Motor neuron (in vitro differentiated cells): ENCODE results near the gene PRKAA2. TPM values are rescaled to one million over a fixed set of nuclear protein-coding genes. Genes with fewer than 3 reads are reported as not detected.

Experiments
- ATAC-seq, 8 experiments: fragments of 200-7000 bp; cut with Tn5 transposase; replicated peaks in 6 of 8; 2 replicates each; pipeline ENCODE4 v1.8.0; 2021; ENCODE audit warnings: mild to moderate bottlenecking in 8 of 8, moderate library complexity in 8 of 8
- H3K27ac ChIP-seq, 2 donors: fragments of 250-450 bp; sonication (Bioruptor Pico); 2 replicates each; pipeline ENCODE4 v1.9.0; 2021; ENCODE audit warnings: antibody characterized with exemption in 2 of 2, mild to moderate bottlenecking in 2 of 2, moderate library complexity in 1 of 2
- H3K4me1 ChIP-seq, 2 donors: fragments of 250-450 bp; sonication (Bioruptor Pico); replicated peaks in 1 of 2; 2 replicates each; pipeline ENCODE4 v1.6.1; 2021; ENCODE audit warnings: antibody characterized with exemption in 2 of 2, mild to moderate bottlenecking in 2 of 2, moderate library complexity in 1 of 2
- H3K4me3 ChIP-seq, 5 donors: fragments of 250-450 bp; sonication (Bioruptor Pico); 2 replicates each; pipeline ENCODE4 v1.9.0; 2021; ENCODE audit warnings: antibody characterized with exemption in 5 of 5, mild to moderate bottlenecking in 5 of 5, moderate library complexity in 4 of 5
- WGBS, 10 experiments: fragments of 450-650 bp; shearing (Covaris generic); methylation state at CpG; one replicate each; pipeline ENCODE4 v1.0.0; 2022; 5-methylcytosine and 5-hydroxymethylcytosine counted together
- in situ Hi-C, 9 experiments: fragments of 400-800 bp; cut with MboI; loops; one replicate each; pipeline ENCODE4 v1.15.0; 2021; ENCODE audit warnings: low sequenced_read_pairs in 9 of 9, low pct_unique_long_range_greater_than_20kb in 2 of 9; ENCODE audit not compliant: unreplicated experiment in 9 of 9
- total RNA-seq, 8 experiments: library from RNA; unstranded; fragments of 300-600 nt; gene quantifications; 2 replicates each; pipeline versions ENCODE4 v1.2.3 to v1.2.4, GENCODE V29; 2022

PRKAA2 gene
- total RNA-seq, 8 experiments from 2014 or later, result 3.5 to 14.3 (median 9.9) TPM

- ATAC-seq, result no peak
- 0 to 88% (median 50%) methylated on average over 1 of the region's 1 CpG; no CpG with 5 or more reads in 3 of the 10 experiments for WGBS, 10 experiments
- H3K27ac ChIP-seq, result no peak overlapping the region
- no peak overlapping the region for H3K4me3 ChIP-seq
- in situ Hi-C loops, result no loop called here
- H3K4me1 ChIP-seq, result no peaks in the 10 kb centered on the region
These were observed 6.9 kb upstream of the PRKAA2 start for GRCh38 chr1:56638248-56638647.

- H3K4me3 ChIP-seq, result no peak overlapping the region
- H3K27ac ChIP-seq, result no peak overlapping the region
- H3K4me1 ChIP-seq, result peaks cover 2% of the 10 kb centered on the region in 2 donors
- peak in 1 of 8 experiments; percentile 48 for ATAC-seq
- in situ Hi-C loops, result no loop called here
- 0 to 63% (median 18%) methylated on average over 1 to 2 of the region's 2 CpGs; no CpG with 5 or more reads in 1 of the 10 experiments for WGBS, 10 experiments
These were observed 5.9 kb upstream of the PRKAA2 start for GRCh38 chr1:56639211-56639610.

DNA sequence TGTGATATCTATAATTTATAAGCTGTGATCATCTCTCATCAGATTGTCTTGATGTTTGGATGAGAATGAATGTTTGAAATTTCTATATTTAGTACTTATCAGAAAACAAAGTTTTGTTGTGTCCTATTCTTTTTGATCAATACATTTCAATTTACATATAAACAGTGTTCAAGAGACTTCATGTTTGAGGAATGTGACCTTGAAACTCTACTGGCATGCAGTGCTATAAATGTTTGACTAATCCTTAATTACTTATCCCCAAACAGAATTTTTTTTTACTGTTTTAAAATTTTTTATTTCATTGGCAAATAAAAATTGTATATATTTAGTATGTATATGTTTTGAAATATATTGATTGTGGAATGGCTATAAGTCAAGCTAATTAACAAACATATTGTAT, 1.5 kb upstream of the PRKAA2 start:
- no peak overlapping the region for H3K4me3 ChIP-seq
- peaks cover 11 to 12% of the 10 kb centered on the region in 2 donors for H3K4me1 ChIP-seq
- no peak overlapping the region for H3K27ac ChIP-seq
- in situ Hi-C loops, result no loop called here
- ATAC-seq, result no peak

DNA sequence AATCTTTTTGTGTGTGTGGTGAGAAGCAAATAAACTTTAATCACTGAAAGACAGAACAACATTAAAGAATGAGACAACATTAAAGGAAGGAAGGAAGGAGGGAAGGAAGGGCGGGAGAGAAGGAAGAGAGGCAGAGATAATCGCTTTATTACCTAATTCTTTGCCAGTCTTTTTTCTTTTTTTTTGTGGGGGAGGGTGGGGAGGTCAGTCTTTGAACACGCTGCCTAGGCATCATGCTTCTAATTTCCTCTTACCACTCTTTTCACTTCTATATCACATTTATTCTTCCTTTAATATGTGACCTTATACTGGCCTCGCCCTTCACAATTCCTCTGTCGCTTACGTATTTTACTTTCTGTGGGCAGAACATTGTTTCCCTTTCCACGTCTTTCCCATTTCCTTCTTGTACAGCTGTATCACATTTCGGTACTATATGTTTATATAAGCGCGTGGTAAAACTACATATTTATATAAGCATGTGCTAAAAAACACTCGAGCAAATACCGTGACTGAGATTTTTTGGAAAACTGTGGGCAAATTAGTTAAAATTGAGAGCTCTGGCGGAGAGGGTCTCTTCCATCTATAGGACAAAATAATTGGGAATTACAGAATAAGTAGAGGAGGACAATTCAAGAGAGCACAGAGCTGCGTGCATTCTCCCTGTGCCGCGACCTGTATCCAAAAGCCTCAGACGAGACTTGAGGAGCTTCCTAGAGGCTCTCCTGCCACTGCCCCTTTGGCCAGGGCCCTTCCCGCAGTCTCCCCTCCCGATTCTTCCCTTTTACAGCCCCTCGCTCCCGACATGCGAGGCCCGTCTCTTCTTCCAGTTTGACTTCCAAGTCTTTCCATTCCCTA, 823 bp upstream of the PRKAA2 start:
- peak overlapping the region; percentile 58 to 97 (median 66) for H3K4me3 ChIP-seq
- WGBS, 10 experiments, result 23 to 45% (median 34%) methylated on average over 8 to 20 of the region's 23 CpGs
- in situ Hi-C loops, result no loop called here
- H3K27ac ChIP-seq, result peak overlapping the region in 1 of 2 donors; percentile 69
- peaks cover 11 to 12% of the 10 kb centered on the region in 2 donors for H3K4me1 ChIP-seq
- peak; percentile 6 to 36 (median 28) for ATAC-seq

DNA sequence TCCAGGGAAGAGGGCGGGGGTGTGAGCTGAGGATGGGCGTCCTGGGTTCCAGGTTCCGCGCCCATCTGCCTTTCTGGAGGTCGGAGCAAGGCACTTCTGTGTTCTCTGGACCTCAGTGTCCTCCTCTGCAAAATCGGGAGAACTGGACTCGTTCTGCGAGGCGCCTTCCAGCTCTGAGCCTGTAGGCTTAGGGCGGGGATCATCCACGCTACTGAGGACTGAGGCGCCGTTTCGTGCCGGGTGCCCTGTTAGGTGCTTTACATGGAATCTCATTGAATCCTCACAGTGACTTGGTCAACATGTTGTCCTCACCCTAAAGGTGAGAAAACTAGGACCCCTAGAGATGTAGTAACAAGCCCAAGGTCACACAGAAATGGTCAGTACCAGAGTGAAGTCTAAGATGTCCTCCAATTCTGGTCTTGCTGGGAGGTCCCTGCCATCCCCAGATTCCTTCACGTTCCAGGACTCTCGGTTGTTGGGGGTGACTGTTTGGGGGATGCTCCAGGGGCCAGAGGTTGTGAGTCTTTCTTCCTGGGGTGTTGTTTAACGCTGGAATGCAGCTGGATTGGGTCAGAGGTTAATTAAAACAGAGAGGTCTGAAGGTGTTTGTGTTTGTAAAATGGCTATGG, 677 bp downstream of the PRKAA2 start:
- Histone ChIP-seq H3K4me1 (peaks cover 11 to 12% of the 10 kb centered on the region in 2 donors), H3K27ac (peak overlapping the region; percentile 40 to 69), H3K4me3 (peak overlapping the region; percentile 58 to 97 (median 66))
- ATAC-seq, result peak; percentile 40 to 74 (median 49)
- WGBS, 10 experiments, result 0 to 12% (median 0%) methylated on average over 1 to 18 of the region's 18 CpGs; no CpG with 5 or more reads in 1 of the 10 experiments
- in situ Hi-C loops, result no loop called here

DNA sequence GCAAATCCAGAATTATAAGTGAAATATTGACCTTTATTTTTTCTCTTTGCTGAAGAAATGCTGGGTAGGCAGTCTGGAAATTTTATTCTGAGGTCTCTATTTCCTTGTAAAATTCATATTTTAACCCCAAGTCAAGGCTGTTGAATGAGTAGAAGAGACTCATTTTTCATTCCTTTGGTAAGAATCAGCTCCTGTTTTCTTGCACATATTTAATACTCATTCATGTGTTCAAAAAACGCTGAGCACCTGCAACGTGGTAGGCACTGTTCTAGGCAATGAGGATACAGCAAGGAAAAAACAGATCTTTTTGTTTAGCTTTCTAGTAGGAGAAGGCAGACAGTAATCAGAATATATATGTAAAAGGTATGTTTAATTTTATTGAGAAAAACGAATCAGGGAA, 1.5 kb downstream of the PRKAA2 start:
- in situ Hi-C loops, result no loop called here
- no peak for ATAC-seq
- H3K4me1 ChIP-seq, result peaks cover 11 to 12% of the 10 kb centered on the region in 2 donors
- no peak overlapping the region for H3K27ac ChIP-seq
- 0 to 56% (median 35%) methylated on average over 1 to 3 of the region's 3 CpGs for WGBS, 10 experiments
- peak overlapping the region in 4 of 5 donors; percentile 58 to 97 (median 72) for H3K4me3 ChIP-seq

- Histone ChIP-seq H3K4me3 (no peak overlapping the region), H3K4me1 (peaks cover 11 to 12% of the 10 kb centered on the region in 2 donors), H3K27ac (no peak overlapping the region)
- in situ Hi-C loops, result no loop called here
- no peak for ATAC-seq
- 80 to 100% (median 100%) methylated on average over 1 of the region's 1 CpG for WGBS, 10 experiments
These were observed 2.0 kb downstream of the PRKAA2 start for GRCh38 chr1:56647106-56647505.

- Histone ChIP-seq H3K4me3 (no peak overlapping the region), H3K27ac (no peak overlapping the region), H3K4me1 (peaks cover 11 to 12% of the 10 kb centered on the region in 2 donors)
- in situ Hi-C loops, result no loop called here
- no peak for ATAC-seq
- 11 to 92% (median 69%) methylated on average over 1 to 4 of the region's 4 CpGs for WGBS, 10 experiments
These were observed 3.4 kb downstream of the PRKAA2 start for GRCh38 chr1:56648546-56648945.

GRCh38 chr1:56654126-56654923, 9.2 kb downstream of the PRKAA2 start:
- Histone ChIP-seq H3K27ac (no peak overlapping the region), H3K4me1 (no peaks in the 10 kb centered on the region), H3K4me3 (no peak overlapping the region)
- in situ Hi-C loops, result no loop called here
- no peak for ATAC-seq
- 44 to 100% (median 88%) methylated on average over 1 of the region's 1 CpG; no CpG with 5 or more reads in 1 of the 10 experiments for WGBS, 10 experiments

DNA sequence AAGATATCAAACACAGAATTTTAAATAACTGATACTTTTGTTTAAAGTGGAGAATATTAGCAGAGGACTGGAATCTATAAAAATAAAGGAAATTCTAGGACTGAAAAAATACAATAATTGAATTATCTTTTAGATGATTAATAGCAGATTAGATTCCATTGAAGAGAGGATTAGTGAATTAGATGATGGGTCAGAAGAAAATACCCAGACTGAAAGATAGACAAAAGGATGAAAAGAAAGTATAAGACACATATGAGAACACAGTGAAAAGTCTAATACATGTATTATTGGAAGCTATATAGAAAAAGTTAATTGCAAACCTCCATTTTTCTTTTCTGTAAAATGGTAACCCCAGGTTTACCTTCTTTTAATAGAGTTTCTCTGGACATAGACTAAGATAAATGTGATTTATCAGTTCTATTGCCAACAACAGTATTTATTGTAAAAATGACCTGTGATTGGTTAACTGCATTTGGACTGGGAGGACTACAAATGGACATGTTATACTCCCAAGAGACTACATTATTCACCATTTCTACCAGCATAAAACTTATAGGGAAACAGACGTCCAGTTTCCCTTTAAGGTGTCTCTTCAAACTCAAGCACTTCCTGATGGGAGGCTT, 11.0 kb downstream of the PRKAA2 start:
- in situ Hi-C loops, result no loop called here
- H3K4me3 ChIP-seq, result no peak overlapping the region
- no peak for ATAC-seq

DNA sequence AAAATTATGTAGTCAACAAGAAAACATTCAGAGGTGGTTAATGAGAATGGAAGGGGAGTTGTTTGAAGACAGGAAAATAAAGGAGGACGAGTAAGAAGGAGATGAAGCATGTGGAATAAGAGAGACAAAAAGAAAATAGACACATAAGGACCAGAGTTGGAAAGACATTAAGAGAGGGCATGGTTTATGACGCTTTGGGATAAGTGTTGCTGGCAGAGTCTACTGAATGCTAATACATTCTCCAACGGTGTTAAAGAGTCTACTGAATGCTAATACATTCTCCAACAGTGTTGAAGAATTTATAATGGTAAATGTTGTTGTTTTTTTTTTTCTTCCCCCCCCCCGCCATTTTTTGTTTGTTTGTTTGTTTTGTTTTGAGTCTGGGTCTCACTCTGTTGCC, 13.1 kb downstream of the PRKAA2 start:
- H3K27ac ChIP-seq, result no peak overlapping the region
- in situ Hi-C loops, result no loop called here
- H3K4me3 ChIP-seq, result no peak overlapping the region
- 39 to 100% (median 85%) methylated on average over 3 to 4 of the region's 4 CpGs for WGBS, 10 experiments
- H3K4me1 ChIP-seq, result no peaks in the 10 kb centered on the region
- no peak for ATAC-seq

More for the DNA sequence above, 11.0 kb downstream of the PRKAA2 start:
- no peaks in the 10 kb centered on the region for H3K4me1 ChIP-seq
- WGBS, 10 experiments, result 0 to 100% (median 87%) methylated on average over 1 of the region's 1 CpG; no CpG with 5 or more reads in 4 of the 10 experiments
- no peak overlapping the region for H3K27ac ChIP-seq

DNA sequence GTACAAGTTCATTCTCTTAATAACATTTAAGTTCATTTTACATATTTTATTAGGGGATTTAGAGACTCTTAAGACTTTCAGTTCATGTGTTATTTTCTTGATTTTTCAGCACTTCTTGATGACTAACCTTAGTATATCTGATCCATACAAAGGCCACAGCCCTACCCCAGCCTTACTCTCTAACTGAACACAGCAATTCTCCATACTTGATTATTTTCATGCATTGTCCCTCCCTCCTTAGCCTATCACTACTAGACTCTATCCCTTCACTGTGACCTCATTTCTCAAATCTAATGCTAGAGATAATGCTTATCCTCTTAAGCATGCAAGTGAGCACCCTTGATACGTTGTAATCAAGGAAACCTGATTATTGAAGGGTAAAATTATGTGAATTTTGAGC, 15.2 kb downstream of the PRKAA2 start:
- in situ Hi-C loops, result no loop called here
- peak in 2 of 8 experiments; percentile 76 to 89 for ATAC-seq
- no peak overlapping the region for H3K27ac ChIP-seq
- H3K4me1 ChIP-seq, result no peaks in the 10 kb centered on the region
- 0 to 100% (median 86%) methylated on average over 1 of the region's 1 CpG; no CpG with 5 or more reads in 3 of the 10 experiments for WGBS, 10 experiments
- no peak overlapping the region for H3K4me3 ChIP-seq
